Gastrocnemius medialis (tissue), 4 donors: ENCODE measurements around the gene TMEM101. TPM values are rescaled to one million over a fixed set of nuclear protein-coding genes. Genes with fewer than 3 reads are reported as not detected.

Source experiments
- ATAC-seq, 2 donors: fragments of 150-250 bp; one replicate each; pipeline ENCODE4 v1.9.1; 2016
- DNase-seq, 2 donors: peaks; one replicate each; pipeline ENCODE4 v3.0.0-alpha.2; 2019
- H3K27ac ChIP-seq, 4 donors: fragments of 200-600 bp; sonication (generic); 1 replicate in 1 of 4; 2 replicates in 3 of 4; pipeline ENCODE4 v1.5.1; 2016 to 2018; ENCODE audit warnings: mild to moderate bottlenecking in 2 of 4, moderate library complexity in 1 of 4
- H3K27me3 ChIP-seq, 3 donors: fragments of 200-600 bp; sonication (generic) in 2 of 3; 1 replicate in 1 of 3; 2 replicates in 2 of 3; pipeline versions ENCODE4 v1.5.1 to v1.6.0; 2016 to 2019; ENCODE audit warnings: mild to moderate bottlenecking in 1 of 3, moderate library complexity in 1 of 3
- H3K36me3 ChIP-seq, 2 donors: fragments of 200-600 bp; sonication (generic) in 1 of 2; one replicate each; pipeline ENCODE4 v1.5.1; 2017 to 2018
- H3K4me1 ChIP-seq, 2 donors: fragments of 200-600 bp; sonication (generic) in 1 of 2; one replicate each; pipeline ENCODE4 v1.5.1; 2016 to 2017; ENCODE audit warnings: mild to moderate bottlenecking in 2 of 2
- H3K4me3 ChIP-seq, 4 donors: fragments of 200-600 bp; sonication (generic) in 3 of 4; 1 replicate in 1 of 4; 2 replicates in 3 of 4; pipeline ENCODE4 v1.5.1; 2016 to 2019; ENCODE audit warnings: mild to moderate bottlenecking in 2 of 4
- H3K9me3 ChIP-seq, 3 donors: fragments of 200-600 bp; sonication (generic) in 2 of 3; 1 replicate in 1 of 3; 2 replicates in 2 of 3; pipeline ENCODE4 v1.5.1; 2016 to 2019
- POLR2A ChIP-seq, 2 donors: fragments of 450-650 bp; IDR thresholded peaks; one replicate each; pipeline ENCODE4 v1.6.1; 2017; ENCODE audit warnings: antibody characterized with exemption in 2 of 2, mild to moderate bottlenecking in 2 of 2, moderate library complexity in 2 of 2
- in situ Hi-C, 4 donors: fragments of 200-750 bp; cut with MboI; loops; one replicate each; pipeline versions ENCODE4 v1.15.0 to v1.8.0; 2017; ENCODE audit warnings: low sequenced_read_pairs in 4 of 4
- intact Hi-C: fragments of 100-400 bp; cut with DNase I; formaldehyde crosslinking; loops from one replicate; pipeline ENCODE4 v1.15.1; 2023; ENCODE audit warnings: low total_unique reads
- total RNA-seq, 4 donors: library from RNA; depleted of rRNA; stranded (reverse); fragments of >200 nt; gene quantifications; one replicate each; pipeline versions ENCODE4 v1.1.0 to v1.2.3, GENCODE V29; 2016
- TF ChIP-seq, protein P1 (sequence below), 5 experiments: fragments of 450-650 bp in 3 of 5; fragments of 200-600 bp in 2 of 5; sonication (generic) in 2 of 5; IDR thresholded peaks in 4 of 5; conservative IDR thresholded peaks in 1 of 5; 1 replicate in 4 of 5; 2 replicates in 1 of 5; pipeline ENCODE4 v1.5.1; 2016 to 2019; ENCODE audit warnings: antibody characterized with exemption in 5 of 5, mild to moderate bottlenecking in 3 of 5, moderate library complexity in 3 of 5

Gene TMEM101
- total RNA-seq: 10 to 100 TPM; 28.8 to 38.3 (median 36.4) TPM

GRCh38 chr17:44014437-44015172 lies at the start of gene TMEM101:
Gene TMEM101 (minus strand): TSS chr17:44014963. CDS start chr17:44014952, 11 bp downstream.
- Histone ChIP-seq H3K36me3 (peaks cover 0 to 4% of the 10 kb centered on the region in 2 donors), H3K4me3 (peak within 1 kb of the TSS; percentile 79 to 98 (median 86)), H3K27me3 (no peaks in the 10 kb centered on the region), H3K9me3 (no peaks in the 10 kb centered on the region), H3K4me1 (peaks cover 8 to 9% of the 10 kb centered on the region in 2 donors), H3K27ac (peak within 1 kb of the TSS; percentile 71 to 87 (median 82))
- TF ChIP-seq POLR2A (IDR thresholded peaks at IDR 0.05): no peak
- TF ChIP-seq, protein P1, sequence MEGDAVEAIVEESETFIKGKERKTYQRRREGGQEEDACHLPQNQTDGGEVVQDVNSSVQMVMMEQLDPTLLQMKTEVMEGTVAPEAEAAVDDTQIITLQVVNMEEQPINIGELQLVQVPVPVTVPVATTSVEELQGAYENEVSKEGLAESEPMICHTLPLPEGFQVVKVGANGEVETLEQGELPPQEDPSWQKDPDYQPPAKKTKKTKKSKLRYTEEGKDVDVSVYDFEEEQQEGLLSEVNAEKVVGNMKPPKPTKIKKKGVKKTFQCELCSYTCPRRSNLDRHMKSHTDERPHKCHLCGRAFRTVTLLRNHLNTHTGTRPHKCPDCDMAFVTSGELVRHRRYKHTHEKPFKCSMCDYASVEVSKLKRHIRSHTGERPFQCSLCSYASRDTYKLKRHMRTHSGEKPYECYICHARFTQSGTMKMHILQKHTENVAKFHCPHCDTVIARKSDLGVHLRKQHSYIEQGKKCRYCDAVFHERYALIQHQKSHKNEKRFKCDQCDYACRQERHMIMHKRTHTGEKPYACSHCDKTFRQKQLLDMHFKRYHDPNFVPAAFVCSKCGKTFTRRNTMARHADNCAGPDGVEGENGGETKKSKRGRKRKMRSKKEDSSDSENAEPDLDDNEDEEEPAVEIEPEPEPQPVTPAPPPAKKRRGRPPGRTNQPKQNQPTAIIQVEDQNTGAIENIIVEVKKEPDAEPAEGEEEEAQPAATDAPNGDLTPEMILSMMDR (IDR thresholded peaks at IDR 0.05 in 4 of 5, conservative IDR thresholded peaks at IDR 0.05 in 1 of 5): no peak
- in situ Hi-C loops (no loop called here), intact Hi-C loops (loop anchor here (2.0 kb wide), 3 partner anchors 26 to 532 kb away; partner anchors contain the start of genes DHX8 and G6PC3)
- DNase-seq (peak; percentile 86 to 90), ATAC-seq (peak; percentile 98 to 99)

GRCh38 chr17:44063704-44064639 lies 49.2 kb upstream of the TMEM101 start:
- intact Hi-C loops (no loop called here), in situ Hi-C loops (loop anchor here in 1 of 4 donors (10.0 kb wide), 1 partner anchor 61 kb away; the partner anchor contains the start of gene HDAC5)
- Histone ChIP-seq H3K4me1 (peaks cover 18 to 25% of the 10 kb centered on the region in 2 donors), H3K9me3 (no peaks in the 10 kb centered on the region), H3K27ac (no peak overlapping the region), H3K36me3 (peaks cover 0 to 13% of the 10 kb centered on the region in 2 donors), H3K27me3 (no peaks in the 10 kb centered on the region), H3K4me3 (no peak overlapping the region)
- ATAC-seq (no peak), DNase-seq (no peak)
- TF ChIP-seq, protein P1 (IDR thresholded peaks at IDR 0.05 in 4 of 5, conservative IDR thresholded peaks at IDR 0.05 in 1 of 5): no peak
- TF ChIP-seq POLR2A (IDR thresholded peaks at IDR 0.05): no peak

GRCh38 chr17:44062871-44063270 lies 48.1 kb upstream of the TMEM101 start:
- Histone ChIP-seq H3K4me1 (peaks cover 18 to 27% of the 10 kb centered on the region in 2 donors), H3K27me3 (no peaks in the 10 kb centered on the region), H3K36me3 (peaks cover 0 to 20% of the 10 kb centered on the region in 2 donors), H3K4me3 (no peak overlapping the region), H3K9me3 (no peaks in the 10 kb centered on the region), H3K27ac (peak overlapping the region in 1 of 4 donors; percentile 10)
- intact Hi-C loops: no loop called here
- in situ Hi-C loops: loop anchor here in 1 of 4 donors (10.0 kb wide), 1 partner anchor 62 kb away; the partner anchor contains the start of gene HDAC5
- no peak for DNase-seq
- TF ChIP-seq POLR2A (IDR thresholded peaks at IDR 0.05): no peak
- TF ChIP-seq, protein P1 (IDR thresholded peaks at IDR 0.05 in 4 of 5, conservative IDR thresholded peaks at IDR 0.05 in 1 of 5): no peak
- ATAC-seq: no peak

GRCh38 chr17:44061446-44061845 lies 46.7 kb upstream of the TMEM101 start:
- intact Hi-C loops (no loop called here), in situ Hi-C loops (loop anchor here in 1 of 4 donors (10.0 kb wide), 1 partner anchor 63 kb away; the partner anchor contains the start of gene HDAC5)
- Histone ChIP-seq H3K27me3 (no peaks in the 10 kb centered on the region), H3K27ac (no peak overlapping the region), H3K9me3 (no peaks in the 10 kb centered on the region), H3K36me3 (peaks cover 0 to 20% of the 10 kb centered on the region in 2 donors), H3K4me3 (no peak overlapping the region), H3K4me1 (peaks cover 12 to 18% of the 10 kb centered on the region in 2 donors)
- DNase-seq (no peak), ATAC-seq (no peak)
- TF ChIP-seq POLR2A (IDR thresholded peaks at IDR 0.05): no peak
- TF ChIP-seq, protein P1 (IDR thresholded peaks at IDR 0.05 in 4 of 5, conservative IDR thresholded peaks at IDR 0.05 in 1 of 5): no peak
